Erythroblast (primary cell): ENCODE measurements around the gene STK24.

Experiments
- GATA1 ChIP-seq: IDR thresholded peaks from 2 replicates; pipeline ENCODE4 v1.6.1; 2011; ENCODE audit warnings: low read depth, mild to moderate bottlenecking, control low read depth, low read length, moderate library complexity
- POLR2A ChIP-seq: IDR thresholded peaks from 2 replicates; pipeline ENCODE4 v1.6.1; 2011; ENCODE audit warnings: mild to moderate bottlenecking, low read length

DNA sequence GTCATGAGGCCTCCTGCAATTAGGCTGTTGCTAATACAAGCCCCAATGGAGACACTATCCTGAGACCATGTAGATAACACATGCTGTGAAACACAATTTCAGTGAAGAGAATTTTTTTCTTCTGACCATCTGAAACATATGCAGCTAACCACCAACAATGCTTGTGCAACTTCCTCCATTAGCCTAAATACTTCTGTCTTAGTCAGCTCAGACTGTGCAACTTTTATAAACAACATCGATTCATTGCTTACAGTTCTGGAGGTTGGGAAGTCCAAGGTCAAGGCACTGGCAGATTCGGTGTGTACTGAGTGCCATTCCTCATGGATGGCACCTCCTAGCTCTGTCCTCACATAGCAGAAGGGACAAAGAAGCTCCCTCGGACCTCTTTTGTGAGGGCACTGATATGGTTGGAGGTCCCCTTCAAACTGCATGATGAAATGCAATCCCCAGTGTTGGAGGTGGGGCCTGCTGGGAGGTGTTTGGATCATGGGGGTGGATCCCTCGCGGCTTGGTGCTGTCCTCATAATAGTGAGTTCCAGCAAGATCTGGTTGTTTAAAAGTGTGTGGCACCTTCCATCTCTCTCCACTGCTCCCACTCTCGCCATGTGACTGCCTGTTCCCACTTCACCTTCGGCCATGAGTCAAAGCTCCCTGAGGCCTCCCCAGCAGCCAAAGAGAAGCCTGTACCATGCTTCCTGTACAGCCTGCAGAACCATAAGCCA is 27.7 kb downstream of the STK24 start:
- TF ChIP-seq POLR2A (no peak), GATA1 (no peak)
